Measurements from ENCODE around the gene ZNF439.

- TF ChIP-seq CTCF (IDR thresholded peaks at IDR 0.05; ENCODE audit: low read length) (no peak), EZH2 (IDR thresholded peaks at IDR 0.05; ENCODE audit: borderline replicate concordance, low read length) (no peak)
Measured at GRCh38 chr19:11872624-11873023, 24.1 kb downstream of the ZNF439 start.
